ENCODE data around the gene SPDYE6.
"Not testable (repeated sequence)": the region's sequence is repeated elsewhere in the genome, so short reads cannot be mapped to it uniquely, and the experiment has no call there.

SPDYE6 gene

GRCh38 chr7:102304668-102305067 is 51.6 kb downstream of the SPDYE6 start:
- Histone ChIP-seq H3K4me1 (ENCODE audit: control insufficient read depth, low read depth, low read length) (peaks cover 8% of the 10 kb centered on the region), H2BK120ac (ENCODE audit: low read depth, low read length) (no peak overlapping the region), H2AK5ac (ENCODE audit: low read length) (no peak overlapping the region), H3K79me2 (ENCODE audit: control insufficient read depth, insufficient read depth, low read length) (no peaks in the 10 kb centered on the region), H3K79me1 (ENCODE audit: low read length) (no peaks in the 10 kb centered on the region), H3K4me2 (ENCODE audit: low read length) (no peak overlapping the region), H2BK15ac (replicated peaks; ENCODE audit: low read depth) (no peak overlapping the region), H4K5ac (ENCODE audit: low read length) (no peak overlapping the region), H3K9ac (ENCODE audit: low read length) (no peak overlapping the region), H4K8ac (ENCODE audit: low read depth, low read length) (no peak overlapping the region), H3K23ac (ENCODE audit: low read length) (no peak overlapping the region), H3K36me3 (ENCODE audit: control insufficient read depth, insufficient read depth, low read length) (no peaks in the 10 kb centered on the region), H3K56ac (ENCODE audit: low read length) (no peak overlapping the region), H3K27ac (ENCODE audit: low read depth, low read length) (no peak overlapping the region), H3K27me3 (ENCODE audit: insufficient read depth, low read length, poor library complexity) (no peaks in the 10 kb centered on the region), H3K4me3 (ENCODE audit: low read length) (no peak overlapping the region), H3K4ac (ENCODE audit: low read depth, low read length) (no peak overlapping the region), H2BK5ac (ENCODE audit: low read length) (no peak overlapping the region), H3K18ac (ENCODE audit: low read length) (no peak overlapping the region)
- no peak for DNase-seq
- WGBS (ENCODE audit: extremely low coverage, insufficient coverage, low lambda C conversion rate): no CpG with 5 or more reads among the region's 11 CpGs

- Histone ChIP-seq H2BK120ac (ENCODE audit: low read depth, low read length) (no peak overlapping the region), H3K27me3 (ENCODE audit: insufficient read depth, low read length, poor library complexity) (no peaks in the 10 kb centered on the region), H2AK5ac (ENCODE audit: low read length) (no peak overlapping the region), H3K23ac (ENCODE audit: low read length) (no peak overlapping the region), H3K9ac (ENCODE audit: low read length) (no peak overlapping the region), H3K4me2 (ENCODE audit: low read length) (no peak overlapping the region), H4K5ac (ENCODE audit: low read length) (no peak overlapping the region), H3K18ac (ENCODE audit: low read length) (no peak overlapping the region), H2BK5ac (ENCODE audit: low read length) (no peak overlapping the region), H3K56ac (ENCODE audit: low read length) (no peak overlapping the region), H3K4ac (ENCODE audit: low read depth, low read length) (no peak overlapping the region), H3K79me1 (ENCODE audit: low read length) (no peaks in the 10 kb centered on the region), H3K4me3 (ENCODE audit: low read length) (no peak overlapping the region), H3K4me1 (ENCODE audit: control insufficient read depth, low read depth, low read length) (peaks cover 8% of the 10 kb centered on the region), H3K27ac (ENCODE audit: low read depth, low read length) (no peak overlapping the region), H3K36me3 (ENCODE audit: control insufficient read depth, insufficient read depth, low read length) (no peaks in the 10 kb centered on the region), H4K8ac (ENCODE audit: low read depth, low read length) (no peak overlapping the region), H3K79me2 (ENCODE audit: control insufficient read depth, insufficient read depth, low read length) (no peaks in the 10 kb centered on the region), H2BK15ac (replicated peaks; ENCODE audit: low read depth) (no peak overlapping the region)
- no CpG with 5 or more reads among the region's 13 CpGs for WGBS (ENCODE audit: extremely low coverage, insufficient coverage, low lambda C conversion rate)
- DNase-seq: no peak
Observed at GRCh38 chr7:102303669-102304422, 52.4 kb downstream of the SPDYE6 start.

GRCh38 chr7:102302025-102302424 is 54.2 kb downstream of the SPDYE6 start:
- Histone ChIP-seq H3K27me3 (ENCODE audit: insufficient read depth, low read length, poor library complexity) (no peaks in the 10 kb centered on the region), H4K5ac (ENCODE audit: low read length) (no peak overlapping the region), H3K18ac (ENCODE audit: low read length) (no peak overlapping the region), H2BK15ac (replicated peaks; ENCODE audit: low read depth) (no peak overlapping the region), H2AK5ac (ENCODE audit: low read length) (no peak overlapping the region), H3K79me1 (ENCODE audit: low read length) (no peaks in the 10 kb centered on the region), H3K4me2 (ENCODE audit: low read length) (no peak overlapping the region), H3K36me3 (ENCODE audit: control insufficient read depth, insufficient read depth, low read length) (no peaks in the 10 kb centered on the region), H3K79me2 (ENCODE audit: control insufficient read depth, insufficient read depth, low read length) (no peaks in the 10 kb centered on the region), H3K23ac (ENCODE audit: low read length) (no peak overlapping the region), H3K4me3 (ENCODE audit: low read length) (no peak overlapping the region), H2BK5ac (ENCODE audit: low read length) (no peak overlapping the region), H3K9ac (ENCODE audit: low read length) (no peak overlapping the region), H3K4me1 (ENCODE audit: control insufficient read depth, low read depth, low read length) (peaks cover 4% of the 10 kb centered on the region), H3K27ac (ENCODE audit: low read depth, low read length) (no peak overlapping the region), H2BK120ac (ENCODE audit: low read depth, low read length) (no peak overlapping the region), H3K56ac (ENCODE audit: low read length) (no peak overlapping the region), H4K8ac (ENCODE audit: low read depth, low read length) (no peak overlapping the region), H3K4ac (ENCODE audit: low read depth, low read length) (no peak overlapping the region)
- no peak for DNase-seq
- no CpG with 5 or more reads among the region's 6 CpGs for WGBS (ENCODE audit: extremely low coverage, insufficient coverage, low lambda C conversion rate)

- H3K4me2 ChIP-seq (ENCODE audit: low read length); H3K27ac ChIP-seq (ENCODE audit: low read depth, low read length): not testable (repeated sequence)
Observed at GRCh38 chr7:102301367-102301766, 54.9 kb downstream of the SPDYE6 start.

DNA sequence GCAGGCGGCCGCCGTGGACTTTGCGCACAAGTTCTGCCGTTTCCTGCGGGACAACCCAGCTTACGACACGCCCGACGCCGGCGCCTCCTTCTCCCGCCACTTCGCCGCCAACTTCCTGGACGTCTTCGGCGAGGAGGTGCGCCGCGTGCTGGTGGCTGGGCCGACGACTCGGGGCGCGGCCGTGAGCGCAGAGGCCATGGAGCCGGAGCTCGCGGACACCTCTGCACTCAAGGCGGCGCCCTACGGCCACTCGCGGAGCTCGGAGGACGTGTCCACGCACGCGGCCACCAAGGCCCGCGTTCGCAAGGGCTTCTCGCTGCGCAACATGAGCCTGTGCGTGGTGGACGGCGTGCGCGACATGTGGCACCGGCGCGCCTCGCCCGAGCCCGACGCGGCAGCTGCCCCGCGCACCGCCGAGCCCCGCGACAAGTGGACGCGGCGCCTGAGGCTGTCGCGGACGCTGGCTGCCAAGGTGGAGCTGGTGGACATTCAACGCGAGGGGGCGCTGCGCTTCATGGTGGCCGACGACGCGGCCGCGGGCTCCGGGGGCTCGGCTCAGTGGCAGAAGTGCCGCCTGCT is 55.5 kb downstream of the SPDYE6 start:
- Histone ChIP-seq H3K4me1 (ENCODE audit: control insufficient read depth, low read depth, low read length) (no peaks in the 10 kb centered on the region), H3K4ac (ENCODE audit: low read depth, low read length) (no peak overlapping the region), H3K36me3 (ENCODE audit: control insufficient read depth, insufficient read depth, low read length) (no peaks in the 10 kb centered on the region), H3K27me3 (ENCODE audit: insufficient read depth, low read length, poor library complexity) (no peaks in the 10 kb centered on the region), H4K5ac (ENCODE audit: low read length) (no peak overlapping the region), H2BK15ac (replicated peaks; ENCODE audit: low read depth) (no peak overlapping the region), H2BK5ac (ENCODE audit: low read length) (no peak overlapping the region), H2AK5ac (ENCODE audit: low read length) (no peak overlapping the region), H3K23ac (ENCODE audit: low read length) (no peak overlapping the region), H3K79me2 (ENCODE audit: control insufficient read depth, insufficient read depth, low read length) (no peaks in the 10 kb centered on the region), H2BK120ac (ENCODE audit: low read depth, low read length) (no peak overlapping the region), H4K8ac (ENCODE audit: low read depth, low read length) (no peak overlapping the region), H3K9ac (ENCODE audit: low read length) (peak overlapping the region; percentile 26), H3K56ac (ENCODE audit: low read length) (peak overlapping the region; percentile 70), H3K4me3 (ENCODE audit: low read length) (no peak overlapping the region), H3K18ac (ENCODE audit: low read length) (no peak overlapping the region), H3K27ac (ENCODE audit: low read depth, low read length) (no peak overlapping the region), H3K79me1 (ENCODE audit: low read length) (no peaks in the 10 kb centered on the region), H3K4me2 (ENCODE audit: low read length) (no peak overlapping the region)
- peak; percentile 78 for DNase-seq
- WGBS (ENCODE audit: extremely low coverage, insufficient coverage, low lambda C conversion rate): no CpG with 5 or more reads among the region's 84 CpGs

More at GRCh38 chr7:102301367-102301766, 54.9 kb downstream of the SPDYE6 start:
- not testable (repeated sequence) for H3K27me3 ChIP-seq (ENCODE audit: insufficient read depth, low read length, poor library complexity); H3K23ac ChIP-seq (ENCODE audit: low read length); H3K4me3 ChIP-seq (ENCODE audit: low read length); H2BK120ac ChIP-seq (ENCODE audit: low read depth, low read length); H3K4me1 ChIP-seq (ENCODE audit: control insufficient read depth, low read depth, low read length); H2BK5ac ChIP-seq (ENCODE audit: low read length); H3K79me1 ChIP-seq (ENCODE audit: low read length); H2AK5ac ChIP-seq (ENCODE audit: low read length); H3K4ac ChIP-seq (ENCODE audit: low read depth, low read length); H4K5ac ChIP-seq (ENCODE audit: low read length); H4K8ac ChIP-seq (ENCODE audit: low read depth, low read length); H3K18ac ChIP-seq (ENCODE audit: low read length); DNase-seq; H2BK15ac ChIP-seq (replicated peaks; ENCODE audit: low read depth); H3K36me3 ChIP-seq (ENCODE audit: control insufficient read depth, insufficient read depth, low read length); H3K79me2 ChIP-seq (ENCODE audit: control insufficient read depth, insufficient read depth, low read length)
- no CpG with 5 or more reads among the region's 14 CpGs for WGBS (ENCODE audit: extremely low coverage, insufficient coverage, low lambda C conversion rate)
- Histone ChIP-seq H3K9ac (ENCODE audit: low read length) (peak overlapping the region; percentile 36), H3K56ac (ENCODE audit: low read length) (peak overlapping the region; percentile 70)
